ENCODE results near the gene NFIB. TPM values are rescaled to one million over a fixed set of nuclear protein-coding genes. Genes with fewer than 3 reads are reported as not detected.

The NFIB gene
- polyA plus RNA-seq, 1 experiment = 0.47 TPM

GRCh38 chr9:14066032-14066431, 247.9 kb downstream of the NFIB start:
- TF ChIP-seq, protein P1, sequence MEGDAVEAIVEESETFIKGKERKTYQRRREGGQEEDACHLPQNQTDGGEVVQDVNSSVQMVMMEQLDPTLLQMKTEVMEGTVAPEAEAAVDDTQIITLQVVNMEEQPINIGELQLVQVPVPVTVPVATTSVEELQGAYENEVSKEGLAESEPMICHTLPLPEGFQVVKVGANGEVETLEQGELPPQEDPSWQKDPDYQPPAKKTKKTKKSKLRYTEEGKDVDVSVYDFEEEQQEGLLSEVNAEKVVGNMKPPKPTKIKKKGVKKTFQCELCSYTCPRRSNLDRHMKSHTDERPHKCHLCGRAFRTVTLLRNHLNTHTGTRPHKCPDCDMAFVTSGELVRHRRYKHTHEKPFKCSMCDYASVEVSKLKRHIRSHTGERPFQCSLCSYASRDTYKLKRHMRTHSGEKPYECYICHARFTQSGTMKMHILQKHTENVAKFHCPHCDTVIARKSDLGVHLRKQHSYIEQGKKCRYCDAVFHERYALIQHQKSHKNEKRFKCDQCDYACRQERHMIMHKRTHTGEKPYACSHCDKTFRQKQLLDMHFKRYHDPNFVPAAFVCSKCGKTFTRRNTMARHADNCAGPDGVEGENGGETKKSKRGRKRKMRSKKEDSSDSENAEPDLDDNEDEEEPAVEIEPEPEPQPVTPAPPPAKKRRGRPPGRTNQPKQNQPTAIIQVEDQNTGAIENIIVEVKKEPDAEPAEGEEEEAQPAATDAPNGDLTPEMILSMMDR (IDR thresholded peaks at IDR 0.05; ENCODE audit: insufficient read depth, low read depth, low read length) = no peak
- CTCF ChIA-PET = no interaction called here
- Histone ChIP-seq H3K27me3 (ENCODE audit: control insufficient read depth, insufficient read depth, low read length) (no peaks in the 10 kb centered on the region), H3K36me3 (ENCODE audit: control insufficient read depth, insufficient read depth, low read length) (no peaks in the 10 kb centered on the region), H3K4me3 (ENCODE audit: low read depth, low read length) (no peak overlapping the region)
- POLR2A ChIA-PET = no interaction called here
- no peak for DNase-seq (ENCODE audit: low read depth)

- Histone ChIP-seq H3K36me3 (ENCODE audit: control insufficient read depth, insufficient read depth, low read length) (no peaks in the 10 kb centered on the region), H3K27me3 (ENCODE audit: control insufficient read depth, insufficient read depth, low read length) (no peaks in the 10 kb centered on the region), H3K4me3 (ENCODE audit: low read depth, low read length) (no peak overlapping the region)
- DNase-seq (ENCODE audit: low read depth) = no peak
- ChIA-PET POLR2A (no interaction called here), CTCF (interaction anchor here (1.2 kb wide), 1 partner anchor 289 kb away, joined by 3 read pairs; no protein-coding TSS in a partner anchor)
- TF ChIP-seq, protein P1 (IDR thresholded peaks at IDR 0.05; ENCODE audit: insufficient read depth, low read depth, low read length) = no peak
Observed at GRCh38 chr9:14064940-14065339, 249.0 kb downstream of the NFIB start.

DNA sequence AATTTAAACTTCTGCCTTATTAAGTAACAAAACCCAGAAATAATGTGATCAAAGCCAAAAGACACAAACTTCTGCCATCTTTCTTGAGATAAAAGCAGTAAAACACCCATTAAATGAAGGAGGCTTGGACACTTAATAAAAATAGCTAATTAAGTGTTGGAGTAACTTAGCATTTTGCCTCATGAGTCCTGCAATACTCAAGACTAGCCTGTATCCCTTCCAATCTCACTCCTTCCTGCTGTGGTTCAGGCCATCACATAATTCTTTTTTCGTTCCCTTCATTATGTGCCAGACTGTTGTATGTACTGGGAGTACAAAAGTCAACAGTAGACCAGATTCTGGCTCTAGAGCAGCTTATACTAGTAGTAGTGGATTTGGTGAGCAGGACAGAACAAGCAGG, 250.2 kb downstream of the NFIB start:
- CTCF ChIA-PET = interaction anchor here (0.7 to 1.2 kb wide), 2 partner anchors 290 to 554 kb away, joined by 3 read pairs; no protein-coding TSS in a partner anchor
- Histone ChIP-seq H3K36me3 (ENCODE audit: control insufficient read depth, insufficient read depth, low read length) (no peaks in the 10 kb centered on the region), H3K27me3 (ENCODE audit: control insufficient read depth, insufficient read depth, low read length) (no peaks in the 10 kb centered on the region), H3K4me3 (ENCODE audit: low read depth, low read length) (no peak overlapping the region)
- POLR2A ChIA-PET = no interaction called here
- DNase-seq (ENCODE audit: low read depth) = no peak
- TF ChIP-seq, protein P1 (IDR thresholded peaks at IDR 0.05; ENCODE audit: insufficient read depth, low read depth, low read length) = no peak

GRCh38 chr9:14062586-14063221, 251.2 kb downstream of the NFIB start:
- TF ChIP-seq, protein P1 (IDR thresholded peaks at IDR 0.05; ENCODE audit: insufficient read depth, low read depth, low read length) = no peak
- Histone ChIP-seq H3K4me3 (ENCODE audit: low read depth, low read length) (no peak overlapping the region), H3K36me3 (ENCODE audit: control insufficient read depth, insufficient read depth, low read length) (no peaks in the 10 kb centered on the region), H3K27me3 (ENCODE audit: control insufficient read depth, insufficient read depth, low read length) (no peaks in the 10 kb centered on the region)
- ChIA-PET CTCF (no interaction called here), POLR2A (no interaction called here)
- no peak for DNase-seq (ENCODE audit: low read depth)

GRCh38 chr9:14061936-14062585, 251.9 kb downstream of the NFIB start:
- DNase-seq (ENCODE audit: low read depth) = no peak
- TF ChIP-seq, protein P1 (IDR thresholded peaks at IDR 0.05; ENCODE audit: insufficient read depth, low read depth, low read length) = no peak
- POLR2A ChIA-PET = no interaction called here
- Histone ChIP-seq H3K27me3 (ENCODE audit: control insufficient read depth, insufficient read depth, low read length) (no peaks in the 10 kb centered on the region), H3K4me3 (ENCODE audit: low read depth, low read length) (no peak overlapping the region), H3K36me3 (ENCODE audit: control insufficient read depth, insufficient read depth, low read length) (no peaks in the 10 kb centered on the region)
- CTCF ChIA-PET = no interaction called here

All from BJ (cell line).